Breast epithelium (tissue), 4 donors: Measurements from ENCODE around the gene WDR90. TPM values are rescaled to one million over a fixed set of nuclear protein-coding genes. Genes with fewer than 3 reads are reported as not detected.

Source experiments
- DNase-seq, 2 donors: peaks; one replicate each; pipeline ENCODE4 v3.0.0-alpha.2; 2019; ENCODE audit warnings: low spot score in 2 of 2
- H3K27ac ChIP-seq, 2 donors: fragments of 200-600 bp; sonication (generic) in 1 of 2; one replicate each; pipeline ENCODE4 v1.5.1; 2016 to 2019; ENCODE audit warnings: mild to moderate bottlenecking in 1 of 2
- H3K27me3 ChIP-seq, 2 donors: fragments of 200-600 bp; sonication (generic) in 1 of 2; one replicate each; pipeline versions ENCODE4 v1.5.1 to v1.6.0; 2017 to 2019; ENCODE audit warnings: control low read depth in 1 of 2, mild to moderate bottlenecking in 1 of 2
- H3K36me3 ChIP-seq: fragments of 200-600 bp; one replicate; pipeline ENCODE4 v1.5.1; 2019
- H3K4me1 ChIP-seq, 2 donors: fragments of 200-600 bp; sonication (generic); one replicate each; pipeline ENCODE4 v1.5.1; 2016 to 2019; ENCODE audit warnings: control low read depth in 1 of 2
- H3K4me3 ChIP-seq, 3 donors: fragments of 200-600 bp; sonication (generic); 1 replicate in 2 of 3; 2 replicates in 1 of 3; pipeline ENCODE4 v1.5.1; 2016 to 2019; ENCODE audit warnings: mild to moderate bottlenecking in 3 of 3, moderate library complexity in 2 of 3
- H3K9me3 ChIP-seq, 2 donors: fragments of 200-600 bp; sonication (generic) in 1 of 2; one replicate each; pipeline ENCODE4 v1.5.1; 2016 to 2019; ENCODE audit warnings: control low read depth in 1 of 2
- CTCF ChIP-seq, 3 donors: fragments of 450-650 bp; IDR thresholded peaks; one replicate each; pipeline ENCODE4 v1.5.1; 2016 to 2017; ENCODE audit warnings: antibody characterized with exemption in 3 of 3, mild to moderate bottlenecking in 3 of 3, moderate library complexity in 3 of 3
- POLR2A ChIP-seq: fragments of 450-650 bp; IDR thresholded peaks from one replicate; pipeline ENCODE4 v1.6.1; 2016; ENCODE audit warnings: antibody characterized with exemption, mild to moderate bottlenecking, moderate library complexity
- POLR2AphosphoS5 ChIP-seq, 3 donors: sonication (generic); formaldehyde crosslinking; IDR thresholded peaks; one replicate each; pipeline ENCODE4 v1.6.1; 2017; ENCODE audit warnings: antibody characterized with exemption in 3 of 3
- intact Hi-C: fragments of 100-400 bp; cut with DNase I; formaldehyde crosslinking; loops from one replicate; pipeline ENCODE4 v1.15.1; 2023; ENCODE audit warnings: low total_unique reads
- total RNA-seq, 3 donors: library from RNA; depleted of rRNA; stranded (reverse); fragments of >200 nt; gene quantifications; one replicate each; pipeline ENCODE4 v1.1.0, GENCODE V29; 2016

Gene WDR90
- total RNA-seq, 3 donors from 2014 or later, result 9.6 to 26.9 (median 22.7) TPM

GRCh38 chr16:640614-641013, 8.6 kb upstream of the WDR90 start:
- intact Hi-C loops, result no loop called here
- TF ChIP-seq POLR2A, result no peak
- TF ChIP-seq CTCF (IDR thresholded peaks at IDR 0.05), result no peak
- TF ChIP-seq POLR2AphosphoS5 (IDR thresholded peaks at IDR 0.05), result no peak
- Histone ChIP-seq H3K9me3 (no peaks in the 10 kb centered on the region), H3K36me3 (no peaks in the 10 kb centered on the region), H3K4me1 (peaks cover 0 to 7% of the 10 kb centered on the region in 2 donors), H3K4me3 (no peak overlapping the region), H3K27ac (no peak overlapping the region), H3K27me3 (no peaks in the 10 kb centered on the region)
- DNase-seq, result no peak

GRCh38 chr16:641326-642188, 7.6 kb upstream of the WDR90 start, which contains the start of gene MCRIP2:
TSS of gene MCRIP2 (plus strand) at chr16:641828. CDS start at chr16:641992, 164 bp downstream.
- H3K27ac ChIP-seq, result peak within 1 kb of the TSS; percentile 75 to 88
- no peaks in the 10 kb centered on the region for H3K9me3 ChIP-seq
- DNase-seq, result no peak
- peak within 1 kb of the TSS; percentile 65 to 94 (median 79) for H3K4me3 ChIP-seq
- intact Hi-C loops, result no loop called here
- H3K27me3 ChIP-seq, result no peaks in the 10 kb centered on the region
- peaks cover 0 to 11% of the 10 kb centered on the region in 2 donors for H3K4me1 ChIP-seq
- no peaks in the 10 kb centered on the region for H3K36me3 ChIP-seq
- TF ChIP-seq CTCF (IDR thresholded peaks at IDR 0.05) (no peak), POLR2A (peak; percentile 24)

- peaks cover 0 to 19% of the 10 kb centered on the region in 2 donors for H3K4me1 ChIP-seq
- no peaks in the 10 kb centered on the region for H3K36me3 ChIP-seq
- H3K9me3 ChIP-seq, result no peaks in the 10 kb centered on the region
- TF ChIP-seq POLR2A (no peak), CTCF (IDR thresholded peaks at IDR 0.05) (no peak), POLR2AphosphoS5 (IDR thresholded peaks at IDR 0.05) (no peak)
- no peak for DNase-seq
- peak overlapping the region; percentile 65 to 94 (median 79) for H3K4me3 ChIP-seq
- H3K27ac ChIP-seq, result peak overlapping the region; percentile 75 to 88
- no peaks in the 10 kb centered on the region for H3K27me3 ChIP-seq
- intact Hi-C loops, result no loop called here
Observed at GRCh38 chr16:642189-643049, 6.7 kb upstream of the WDR90 start.

GRCh38 chr16:643050-643368, 6.2 kb upstream of the WDR90 start:
- Histone ChIP-seq H3K9me3 (no peaks in the 10 kb centered on the region), H3K4me3 (peak overlapping the region in 2 of 3 donors; percentile 79 to 94), H3K4me1 (peaks cover 1 to 25% of the 10 kb centered on the region in 2 donors), H3K36me3 (no peaks in the 10 kb centered on the region), H3K27me3 (no peaks in the 10 kb centered on the region), H3K27ac (peak overlapping the region; percentile 75 to 88)
- intact Hi-C loops, result no loop called here
- no peak for DNase-seq
- TF ChIP-seq CTCF (IDR thresholded peaks at IDR 0.05) (no peak), POLR2A (no peak), POLR2AphosphoS5 (IDR thresholded peaks at IDR 0.05) (no peak)
